Measurements from ENCODE around the gene ARPP21.
"Not testable (repeated sequence)": the region's sequence is repeated elsewhere in the genome, so short reads cannot be mapped to it uniquely, and the experiment has no call there.

GRCh38 chr3:35815796-35816195 is 176.5 kb downstream of the ARPP21 start:
- TF ChIP-seq CTCF (IDR thresholded peaks at IDR 0.05; ENCODE audit: poor library complexity, severe bottlenecking); REST (IDR thresholded peaks at IDR 0.05; ENCODE audit: borderline replicate concordance); EP300 (conservative IDR thresholded peaks at IDR 0.05; ENCODE audit: poor library complexity, severe bottlenecking); POLR2AphosphoS5 (IDR thresholded peaks at IDR 0.05); EZH2 (IDR thresholded peaks at IDR 0.05; ENCODE audit: borderline replicate concordance, insufficient read depth, low read length, poor library complexity, severe bottlenecking); MXI1 (conservative IDR thresholded peaks at IDR 0.05; ENCODE audit: poor library complexity, severe bottlenecking): not testable (repeated sequence)

Data from neural cell (in vitro differentiated cells).